SU-DHL-6 (cell line): Measurements from ENCODE around the gene GALNT16.

ENCODE experiments used
- EZH2phosphoT487 ChIP-seq: fragments of 200-600 bp; sonication (generic), shearing (Covaris generic); conservative IDR thresholded peaks from 2 replicates; pipeline ENCODE4 v1.6.1; 2018; ENCODE audit warnings: mild to moderate bottlenecking, antibody characterized with exemption, low read length, moderate library complexity, mixed read lengths
- TF ChIP-seq, protein P1 (sequence below): fragments of 200-600 bp; sonication (generic); IDR thresholded peaks from one replicate; pipeline ENCODE4 v1.5.1; 2017; ENCODE audit warnings: antibody characterized with exemption, mild to moderate bottlenecking, low read length, moderate library complexity; ENCODE audit not compliant: insufficient read depth, poor library complexity, severe bottlenecking

DNA sequence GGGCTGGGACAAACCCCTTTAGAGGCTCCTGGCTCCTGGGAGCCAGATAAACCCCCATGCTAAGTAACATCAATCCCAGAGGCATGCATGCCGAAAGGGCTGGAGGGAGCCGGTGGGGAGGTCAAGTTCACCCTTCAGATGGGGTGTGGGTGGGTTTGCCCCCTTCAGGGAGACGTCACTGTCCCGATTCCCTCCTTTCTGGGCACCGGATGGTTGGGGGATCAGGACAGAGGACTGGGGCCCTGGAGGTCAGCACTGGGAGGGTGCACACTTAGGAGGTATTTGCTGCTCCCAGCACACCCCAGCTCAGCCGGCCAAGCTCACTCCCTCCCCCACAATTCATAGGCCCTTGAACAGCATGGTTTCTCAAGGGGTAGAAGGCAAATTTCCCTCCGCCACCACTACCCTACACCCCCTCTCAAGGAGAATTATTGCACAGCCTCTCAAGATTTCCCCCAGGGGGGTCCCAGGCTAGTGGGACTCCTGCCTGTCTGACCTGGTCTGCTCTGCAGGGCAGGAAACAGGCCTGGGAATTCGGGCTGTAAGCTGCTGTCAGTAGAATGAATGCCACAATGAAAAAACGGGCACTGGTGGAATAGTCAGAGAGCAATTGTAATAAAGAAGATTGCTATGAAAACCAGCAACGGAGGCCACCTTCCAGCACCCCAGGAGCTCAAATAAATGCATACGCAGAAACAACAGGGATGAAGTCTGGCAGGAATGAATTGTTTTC, 63.5 kb downstream of the GALNT16 start:
- TF ChIP-seq, protein P1, sequence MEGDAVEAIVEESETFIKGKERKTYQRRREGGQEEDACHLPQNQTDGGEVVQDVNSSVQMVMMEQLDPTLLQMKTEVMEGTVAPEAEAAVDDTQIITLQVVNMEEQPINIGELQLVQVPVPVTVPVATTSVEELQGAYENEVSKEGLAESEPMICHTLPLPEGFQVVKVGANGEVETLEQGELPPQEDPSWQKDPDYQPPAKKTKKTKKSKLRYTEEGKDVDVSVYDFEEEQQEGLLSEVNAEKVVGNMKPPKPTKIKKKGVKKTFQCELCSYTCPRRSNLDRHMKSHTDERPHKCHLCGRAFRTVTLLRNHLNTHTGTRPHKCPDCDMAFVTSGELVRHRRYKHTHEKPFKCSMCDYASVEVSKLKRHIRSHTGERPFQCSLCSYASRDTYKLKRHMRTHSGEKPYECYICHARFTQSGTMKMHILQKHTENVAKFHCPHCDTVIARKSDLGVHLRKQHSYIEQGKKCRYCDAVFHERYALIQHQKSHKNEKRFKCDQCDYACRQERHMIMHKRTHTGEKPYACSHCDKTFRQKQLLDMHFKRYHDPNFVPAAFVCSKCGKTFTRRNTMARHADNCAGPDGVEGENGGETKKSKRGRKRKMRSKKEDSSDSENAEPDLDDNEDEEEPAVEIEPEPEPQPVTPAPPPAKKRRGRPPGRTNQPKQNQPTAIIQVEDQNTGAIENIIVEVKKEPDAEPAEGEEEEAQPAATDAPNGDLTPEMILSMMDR, result no peak
- TF ChIP-seq EZH2phosphoT487, result no peak
